K562 (cell line): ENCODE measurements around the gene GFRA1. TPM values are rescaled to one million over a fixed set of nuclear protein-coding genes. Genes with fewer than 3 reads are reported as not detected.

ENCODE experiments used
- CBX1 ChIP-seq: sonication (generic); IDR thresholded peaks from 2 replicates; pipeline ENCODE4 v1.6.1; 2016; ENCODE audit warnings: antibody characterized with exemption, low read depth, mild to moderate bottlenecking
- CHD7 ChIP-seq: fragments of 200-600 bp; sonication (generic); IDR thresholded peaks from one replicate; pipeline ENCODE4 v1.6.1; 2012; ENCODE audit warnings: mild to moderate bottlenecking, low read depth, low read length, inconsistent platforms
- CREB3 ChIP-seq: fragments of 450-650 bp; conservative IDR thresholded peaks from 2 replicates; pipeline ENCODE4 v1.6.1; 2016; ENCODE audit warnings: missing genetic modification characterization, low read depth, mild to moderate bottlenecking, missing compliant biosample characterization, moderate library complexity
- GTF2E2 ChIP-seq: fragments of 200-800 bp; sonication (Bioruptor generic); IDR thresholded peaks from 2 replicates; pipeline ENCODE4 v1.6.1; 2016; ENCODE audit warnings: missing genetic modification characterization, missing compliant biosample characterization
- GTF3C2 ChIP-seq: IDR thresholded peaks from 3 replicates; pipeline ENCODE4 v1.6.1; 2011; ENCODE audit warnings: borderline replicate concordance, mild to moderate bottlenecking, moderate library complexity; ENCODE audit not compliant: insufficient read length; ENCODE audit errors: extremely low read depth
- HIVEP1 ChIP-seq: fragments of 250-450 bp; sonication (Bioruptor Pico); IDR thresholded peaks from 2 replicates; pipeline ENCODE4 v1.4.0; 2020; ENCODE audit warnings: mild to moderate bottlenecking
- KLF6 ChIP-seq: fragments of 250-450 bp; sonication (Bioruptor Pico); IDR thresholded peaks from 2 replicates; pipeline ENCODE4 v1.4.0; 2020; ENCODE audit warnings: mild to moderate bottlenecking, moderate library complexity, borderline replicate concordance
- MAFG ChIP-seq: fragments of 450-650 bp; conservative IDR thresholded peaks from 2 replicates; pipeline ENCODE4 v1.6.1; 2016; ENCODE audit warnings: missing genetic modification characterization, missing compliant biosample characterization
- MAX ChIP-seq: sonication (generic); formaldehyde crosslinking; IDR thresholded peaks from 2 replicates; pipeline ENCODE4 v1.9.0; 2022; ENCODE audit warnings: mild to moderate bottlenecking, missing genetic modification reagents
- RB1 ChIP-seq: fragments of 450-650 bp; IDR thresholded peaks from 2 replicates; pipeline ENCODE4 v1.6.1; 2017; ENCODE audit warnings: low read depth, mild to moderate bottlenecking
- ZNF133 ChIP-seq: fragments of 250-450 bp; sonication (Bioruptor Pico); IDR thresholded peaks from 2 replicates; pipeline ENCODE4 v1.4.0; 2020; ENCODE audit warnings: mild to moderate bottlenecking
- polyA plus RNA-seq, 8 experiments: library from polyadenylated mRNA; depleted of rRNA in 4 of 8; stranded (reverse) in 5 of 8; unstranded in 3 of 8; fragments of >200 nt; fragmentation: Nextera tagmentation in 2 of 8; fragmentation: Illumina TruSeq in 1 of 8; extraction: Ambion mirVana in 2 of 8; extraction: Trizol in 1 of 8; gene quantifications; 2 replicates each; pipeline versions ENCODE4 v1.2.1 to v1.2.3, GENCODE V29; 2011 to 2014; ENCODE audit warnings: inconsistent platforms in 1 of 8, missing spikeins in 1 of 8
- total RNA-seq, 7 experiments: library from RNA; depleted of rRNA in 6 of 7; stranded (reverse); fragments of >200 nt in 6 of 7; fragmentation: Illumina TruSeq in 2 of 7; extraction: Trizol in 2 of 7; gene quantifications; 2 replicates each; pipeline versions ENCODE4 v1.2.1 to v1.2.3, GENCODE V29; 2011 to 2021; ENCODE audit warnings: low replicate concordance in 1 of 7
- TF ChIP-seq, protein P1 (sequence below), 2 experiments: fragments of 450-650 bp in 1 of 2; sonication (generic) in 1 of 2; formaldehyde crosslinking; conservative IDR thresholded peaks; 2 replicates each; pipeline versions ENCODE4 v1.4.0 to v1.8.1; 2020 to 2022; ENCODE audit warnings: mild to moderate bottlenecking in 1 of 2, missing genetic modification reagents in 1 of 2

The GFRA1 gene
- total and polyA plus RNA-seq, 9 of the 15 experiments (the other 6 are each of a cell fraction or from before 2014, with no cell fraction given): 0.04 TPM; not detected in 8

DNA sequence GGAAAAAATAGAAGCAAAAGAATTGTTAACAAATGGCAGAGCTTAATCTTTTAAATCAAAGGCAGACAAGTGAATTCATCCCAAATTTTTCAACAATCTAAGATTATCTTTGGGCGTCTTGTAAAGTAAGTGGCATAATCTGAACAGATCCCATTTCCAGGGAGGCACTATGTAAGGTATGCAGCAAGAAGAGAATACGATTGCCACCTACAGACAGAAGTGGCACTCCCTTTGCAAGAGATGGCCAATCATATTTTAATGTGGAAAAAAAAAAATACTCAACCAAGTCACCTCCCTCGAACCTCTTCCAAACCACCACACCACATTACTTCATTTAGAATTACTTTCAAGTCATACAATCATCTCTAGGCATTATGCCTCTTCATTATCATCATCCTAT is 4.0 kb downstream of the GFRA1 start (continued):
- no peak for TF ChIP-seq CHD7
- TF ChIP-seq GTF2E2 (tag): no peak
- TF ChIP-seq RB1: no peak
- TF ChIP-seq CBX1: no peak
- no peak for TF ChIP-seq HIVEP1
- TF ChIP-seq MAFG (tag): no peak
- TF ChIP-seq MAX (CRISPR knock-in tag): no peak
- no peak for TF ChIP-seq KLF6 (CRISPR knock-in tag)
- TF ChIP-seq ZNF133 (CRISPR knock-in tag): no peak
- TF ChIP-seq, protein P1, sequence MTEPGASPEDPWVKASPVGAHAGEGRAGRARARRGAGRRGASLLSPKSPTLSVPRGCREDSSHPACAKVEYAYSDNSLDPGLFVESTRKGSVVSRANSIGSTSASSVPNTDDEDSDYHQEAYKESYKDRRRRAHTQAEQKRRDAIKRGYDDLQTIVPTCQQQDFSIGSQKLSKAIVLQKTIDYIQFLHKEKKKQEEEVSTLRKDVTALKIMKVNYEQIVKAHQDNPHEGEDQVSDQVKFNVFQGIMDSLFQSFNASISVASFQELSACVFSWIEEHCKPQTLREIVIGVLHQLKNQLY (CRISPR knock-in tag; conservative IDR thresholded peaks at IDR 0.05): no peak
- no peak for TF ChIP-seq GTF3C2
- no peak for TF ChIP-seq CREB3 (tag)
